ENCODE results near the gene HNF1B. TPM values are rescaled to one million over a fixed set of nuclear protein-coding genes. Genes with fewer than 3 reads are reported as not detected.

HNF1B gene
- total and polyA plus RNA-seq, 3 experiments from 2014 or later: 0.22 to 0.73 TPM; not detected in 1

- Histone ChIP-seq H3K4me3 (ENCODE audit: low read length) (no peak overlapping the region), H3K9me3 (ENCODE audit: low read length) (no peaks in the 10 kb centered on the region), H3K27me3 (ENCODE audit: insufficient read depth, low read length, poor library complexity, severe bottlenecking) (peaks cover 9% of the 10 kb centered on the region), H3K4me1 (ENCODE audit: insufficient read depth, low read length) (no peaks in the 10 kb centered on the region), H3K27ac (ENCODE audit: low read depth, low read length) (no peak overlapping the region), H3K36me3 (ENCODE audit: insufficient read depth, low read length) (no peaks in the 10 kb centered on the region)
- Mint-ChIP-seq H3K4me1 (peaks cover 4 to 11% (median 4%) of the 10 kb centered on the region in 3 donors), H3K27me3 (peaks cover 27 to 76% of the 10 kb centered on the region in 2 donors), H3K4me3 (no peak overlapping the region), H3K9me3 (no peaks in the 10 kb centered on the region), H3K27ac (no peak overlapping the region), H3K36me3 (no peaks in the 10 kb centered on the region)
- no peak for DNase-seq
- ChIA-PET POLR2A (no interaction called here), CTCF (no interaction called here)
These were observed 96.3 kb downstream of the HNF1B start for GRCh38 chr17:37648555-37648954.

GRCh38 chr17:37647856-37648255 is 97.0 kb downstream of the HNF1B start:
- peaks cover 9 to 16% (median 9%) of the 10 kb centered on the region in 3 donors for H3K4me1 Mint-ChIP-seq
- H3K27ac Mint-ChIP-seq: no peak overlapping the region
- no peaks in the 10 kb centered on the region for H3K9me3 ChIP-seq (ENCODE audit: low read length)
- no peaks in the 10 kb centered on the region for H3K36me3 ChIP-seq (ENCODE audit: insufficient read depth, low read length)
- H3K4me3 Mint-ChIP-seq: no peak overlapping the region
- no peaks in the 10 kb centered on the region for H3K9me3 Mint-ChIP-seq
- peaks cover 0 to 4% (median 0%) of the 10 kb centered on the region in 3 donors for H3K36me3 Mint-ChIP-seq
- H3K4me3 ChIP-seq (ENCODE audit: low read length): no peak overlapping the region
- ChIA-PET CTCF (no interaction called here), POLR2A (no interaction called here)
- DNase-seq: no peak
- peaks cover 9% of the 10 kb centered on the region for H3K27me3 ChIP-seq (ENCODE audit: insufficient read depth, low read length, poor library complexity, severe bottlenecking)
- H3K27me3 Mint-ChIP-seq: peaks cover 23 to 73% of the 10 kb centered on the region in 2 donors
- no peaks in the 10 kb centered on the region for H3K4me1 ChIP-seq (ENCODE audit: insufficient read depth, low read length)
- no peak overlapping the region for H3K27ac ChIP-seq (ENCODE audit: low read depth, low read length)

- H3K4me3 ChIP-seq (ENCODE audit: low read length): peak overlapping the region; percentile 64
These were observed 101.0 kb downstream of the HNF1B start for GRCh38 chr17:37643869-37644268.

GRCh38 chr17:37643118-37643766 is 101.6 kb downstream of the HNF1B start, which contains the start of gene DDX52:
DDX52 (minus strand) TSS chr17:37643446; CDS start chr17:37643420, 26 bp downstream.
- no peaks in the 10 kb centered on the region for H3K36me3 ChIP-seq (ENCODE audit: insufficient read depth, low read length)
- H3K4me3 Mint-ChIP-seq: peak within 1 kb of the TSS; percentile 93 to 98 (median 95)
- peak within 1 kb of the TSS; percentile 88 to 97 (median 94) for H3K27ac Mint-ChIP-seq
- peaks cover 13% of the 10 kb centered on the region for H3K4me1 ChIP-seq (ENCODE audit: insufficient read depth, low read length)
- ChIA-PET POLR2A (no interaction called here), CTCF (interaction anchor here (0.5 to 1.5 kb wide), 2 partner anchors 34 to 49 kb away, joined by 3 to 4 read pairs; partner anchors contain the start of gene SYNRG)
- H3K4me1 Mint-ChIP-seq: peaks cover 32 to 55% (median 51%) of the 10 kb centered on the region in 3 donors
- peaks cover 3% of the 10 kb centered on the region for H3K27me3 ChIP-seq (ENCODE audit: insufficient read depth, low read length, poor library complexity, severe bottlenecking)
- peak within 1 kb of the TSS; percentile 64 for H3K4me3 ChIP-seq (ENCODE audit: low read length)
- H3K27me3 Mint-ChIP-seq: peaks cover 9 to 35% of the 10 kb centered on the region in 2 donors
- peak within 1 kb of the TSS; percentile 75 for H3K27ac ChIP-seq (ENCODE audit: low read depth, low read length)
- DNase-seq: peak; percentile 82 to 94 (median 84)
- H3K9me3 Mint-ChIP-seq: no peaks in the 10 kb centered on the region
- peaks cover 8 to 35% (median 9%) of the 10 kb centered on the region in 3 donors for H3K36me3 Mint-ChIP-seq
- no peaks in the 10 kb centered on the region for H3K9me3 ChIP-seq (ENCODE audit: low read length)

More at GRCh38 chr17:37643869-37644268, 101.0 kb downstream of the HNF1B start:
- Mint-ChIP-seq H3K4me1 (peaks cover 29 to 51% (median 46%) of the 10 kb centered on the region in 3 donors), H3K4me3 (peak overlapping the region; percentile 93 to 98 (median 95)), H3K27me3 (peaks cover 12 to 41% of the 10 kb centered on the region in 2 donors), H3K9me3 (no peaks in the 10 kb centered on the region), H3K36me3 (peaks cover 8 to 31% (median 9%) of the 10 kb centered on the region in 3 donors), H3K27ac (peak overlapping the region in 6 of 8 donors; percentile 88 to 97 (median 95))
- ChIA-PET CTCF (interaction anchor here (1.5 kb wide), 1 partner anchor 34 kb away, joined by 4 read pairs; the partner anchor contains the start of gene SYNRG), POLR2A (no interaction called here)
- peak overlapping the region; percentile 75 for H3K27ac ChIP-seq (ENCODE audit: low read depth, low read length)
- H3K27me3 ChIP-seq (ENCODE audit: insufficient read depth, low read length, poor library complexity, severe bottlenecking): peaks cover 6% of the 10 kb centered on the region
- H3K36me3 ChIP-seq (ENCODE audit: insufficient read depth, low read length): no peaks in the 10 kb centered on the region
- H3K4me1 ChIP-seq (ENCODE audit: insufficient read depth, low read length): peaks cover 13% of the 10 kb centered on the region
- no peaks in the 10 kb centered on the region for H3K9me3 ChIP-seq (ENCODE audit: low read length)
- DNase-seq: no peak

GRCh38 chr17:37642681-37643080 is 102.2 kb downstream of the HNF1B start:
- no peaks in the 10 kb centered on the region for H3K9me3 ChIP-seq (ENCODE audit: low read length)
- H3K4me3 Mint-ChIP-seq: peak overlapping the region; percentile 93 to 98 (median 95)
- H3K27ac ChIP-seq (ENCODE audit: low read depth, low read length): peak overlapping the region; percentile 75
- H3K27me3 ChIP-seq (ENCODE audit: insufficient read depth, low read length, poor library complexity, severe bottlenecking): peaks cover 3% of the 10 kb centered on the region
- peak in 1 of 5 donors; percentile 1 for DNase-seq
- peak overlapping the region; percentile 64 for H3K4me3 ChIP-seq (ENCODE audit: low read length)
- ChIA-PET POLR2A (no interaction called here), CTCF (interaction anchor here (1.2 to 1.5 kb wide), 2 partner anchors 32 to 33 kb away, joined by 3 to 4 read pairs; partner anchors contain the start of gene SYNRG)
- peaks cover 13% of the 10 kb centered on the region for H3K4me1 ChIP-seq (ENCODE audit: insufficient read depth, low read length)
- no peaks in the 10 kb centered on the region for H3K9me3 Mint-ChIP-seq
- H3K36me3 ChIP-seq (ENCODE audit: insufficient read depth, low read length): no peaks in the 10 kb centered on the region
- peaks cover 7 to 30% of the 10 kb centered on the region in 2 donors for H3K27me3 Mint-ChIP-seq
- H3K27ac Mint-ChIP-seq: peak overlapping the region; percentile 88 to 97 (median 94)
- peaks cover 36 to 58% (median 55%) of the 10 kb centered on the region in 3 donors for H3K4me1 Mint-ChIP-seq
- H3K36me3 Mint-ChIP-seq: peaks cover 10 to 41% (median 12%) of the 10 kb centered on the region in 3 donors

- H3K36me3 Mint-ChIP-seq: peaks cover 17 to 63% (median 19%) of the 10 kb centered on the region in 3 donors
- H3K9me3 Mint-ChIP-seq: no peaks in the 10 kb centered on the region
- no peaks in the 10 kb centered on the region for H3K9me3 ChIP-seq (ENCODE audit: low read length)
- no peak overlapping the region for H3K27ac Mint-ChIP-seq
- H3K4me1 ChIP-seq (ENCODE audit: insufficient read depth, low read length): peaks cover 20% of the 10 kb centered on the region
- H3K4me1 Mint-ChIP-seq: peaks cover 41 to 67% (median 58%) of the 10 kb centered on the region in 3 donors
- no peaks in the 10 kb centered on the region for H3K36me3 ChIP-seq (ENCODE audit: insufficient read depth, low read length)
- no peak for DNase-seq
- ChIA-PET CTCF (interaction anchor here (1.2 kb wide), 1 partner anchor 31 kb away, joined by 4 read pairs; the partner anchor contains the start of gene SYNRG), POLR2A (no interaction called here)
- no peak overlapping the region for H3K27ac ChIP-seq (ENCODE audit: low read depth, low read length)
- H3K27me3 Mint-ChIP-seq: peaks cover 4 to 11% of the 10 kb centered on the region in 2 donors
- H3K4me3 Mint-ChIP-seq: peak overlapping the region in 2 of 7 donors; percentile 0 to 75
- no peak overlapping the region for H3K4me3 ChIP-seq (ENCODE audit: low read length)
- peaks cover 3% of the 10 kb centered on the region for H3K27me3 ChIP-seq (ENCODE audit: insufficient read depth, low read length, poor library complexity, severe bottlenecking)
These were observed 104.8 kb downstream of the HNF1B start for GRCh38 chr17:37640015-37640414.

GRCh38 chr17:37637956-37638355 is 106.9 kb downstream of the HNF1B start:
- Histone ChIP-seq H3K36me3 (ENCODE audit: insufficient read depth, low read length) (no peaks in the 10 kb centered on the region), H3K9me3 (ENCODE audit: low read length) (no peaks in the 10 kb centered on the region), H3K4me3 (ENCODE audit: low read length) (no peak overlapping the region), H3K27me3 (ENCODE audit: insufficient read depth, low read length, poor library complexity, severe bottlenecking) (no peaks in the 10 kb centered on the region), H3K27ac (ENCODE audit: low read depth, low read length) (no peak overlapping the region), H3K4me1 (ENCODE audit: insufficient read depth, low read length) (peaks cover 20% of the 10 kb centered on the region)
- Mint-ChIP-seq H3K36me3 (peaks cover 17 to 71% (median 19%) of the 10 kb centered on the region in 3 donors), H3K4me1 (peaks cover 33 to 60% (median 42%) of the 10 kb centered on the region in 3 donors), H3K4me3 (peak overlapping the region in 1 of 7 donors; percentile 20), H3K27ac (no peak overlapping the region), H3K9me3 (no peaks in the 10 kb centered on the region), H3K27me3 (no peaks in the 10 kb centered on the region)
- no peak for DNase-seq
- CTCF ChIA-PET: interaction anchor here (1.2 kb wide), 1 partner anchor 12 kb away, joined by 3 read pairs; no protein-coding TSS in a partner anchor
- POLR2A ChIA-PET: no interaction called here
